ENCODE measurements around the gene SLC37A2. TPM values are rescaled to one million over a fixed set of nuclear protein-coding genes. Genes with fewer than 3 reads are reported as not detected.

The SLC37A2 gene
- total RNA-seq, 6 experiments from 2014 or later: 1.7 to 4.5 (median 3.7) TPM

DNA sequence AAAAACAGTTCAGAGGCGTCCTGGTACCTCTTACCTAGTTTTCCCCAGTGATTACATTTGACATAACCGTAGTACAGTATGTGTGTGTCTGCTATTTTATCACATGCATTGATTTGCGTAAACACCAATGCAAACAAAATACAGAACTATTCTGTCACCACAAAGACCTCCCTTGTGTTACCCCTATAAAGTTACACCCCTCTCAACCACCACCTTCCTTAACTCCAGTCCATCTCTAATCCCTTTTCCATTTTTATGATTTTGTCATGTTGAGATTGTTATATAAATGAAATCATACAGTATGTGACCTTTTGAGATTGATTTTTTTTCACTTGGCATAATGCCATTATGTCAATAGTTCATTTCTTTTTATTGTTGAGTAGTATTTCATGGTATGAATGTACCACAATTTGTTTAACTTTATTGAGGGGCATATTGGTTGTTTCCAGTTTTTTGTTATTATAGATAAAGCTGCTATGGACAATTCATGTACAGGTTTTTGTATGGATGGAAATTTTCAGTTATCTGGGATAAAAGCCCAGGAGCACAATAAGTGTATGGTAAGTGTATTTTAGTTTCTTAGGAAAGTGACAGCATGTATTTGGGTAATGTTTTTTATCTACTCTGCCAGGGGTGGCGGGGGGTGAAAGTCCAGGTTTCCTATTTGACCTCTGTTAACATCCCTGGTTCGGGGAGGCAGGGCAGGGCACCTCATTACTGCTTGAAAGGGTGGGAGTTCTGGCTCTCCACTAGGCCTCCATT lies 6.0 kb upstream of the SLC37A2 start:
- Mint-ChIP-seq H3K36me3 (ENCODE audit: low read depth) (no peaks in the 10 kb centered on the region), H3K27me3 (ENCODE audit: insufficient read depth) (peaks cover 2% of the 10 kb centered on the region; the same call in 1 of the 2 replicates), H3K4me1 (ENCODE audit: low read depth) (no peaks in the 10 kb centered on the region; the same call in 1 of the 2 replicates), H3K27ac (no peak overlapping the region), H3K4me3 (no peak overlapping the region), H3K9me3 (no peaks in the 10 kb centered on the region)
- TF ChIP-seq, protein P1, sequence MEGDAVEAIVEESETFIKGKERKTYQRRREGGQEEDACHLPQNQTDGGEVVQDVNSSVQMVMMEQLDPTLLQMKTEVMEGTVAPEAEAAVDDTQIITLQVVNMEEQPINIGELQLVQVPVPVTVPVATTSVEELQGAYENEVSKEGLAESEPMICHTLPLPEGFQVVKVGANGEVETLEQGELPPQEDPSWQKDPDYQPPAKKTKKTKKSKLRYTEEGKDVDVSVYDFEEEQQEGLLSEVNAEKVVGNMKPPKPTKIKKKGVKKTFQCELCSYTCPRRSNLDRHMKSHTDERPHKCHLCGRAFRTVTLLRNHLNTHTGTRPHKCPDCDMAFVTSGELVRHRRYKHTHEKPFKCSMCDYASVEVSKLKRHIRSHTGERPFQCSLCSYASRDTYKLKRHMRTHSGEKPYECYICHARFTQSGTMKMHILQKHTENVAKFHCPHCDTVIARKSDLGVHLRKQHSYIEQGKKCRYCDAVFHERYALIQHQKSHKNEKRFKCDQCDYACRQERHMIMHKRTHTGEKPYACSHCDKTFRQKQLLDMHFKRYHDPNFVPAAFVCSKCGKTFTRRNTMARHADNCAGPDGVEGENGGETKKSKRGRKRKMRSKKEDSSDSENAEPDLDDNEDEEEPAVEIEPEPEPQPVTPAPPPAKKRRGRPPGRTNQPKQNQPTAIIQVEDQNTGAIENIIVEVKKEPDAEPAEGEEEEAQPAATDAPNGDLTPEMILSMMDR (IDR thresholded peaks at IDR 0.05): no peak
- no peak for DNase-seq

DNA sequence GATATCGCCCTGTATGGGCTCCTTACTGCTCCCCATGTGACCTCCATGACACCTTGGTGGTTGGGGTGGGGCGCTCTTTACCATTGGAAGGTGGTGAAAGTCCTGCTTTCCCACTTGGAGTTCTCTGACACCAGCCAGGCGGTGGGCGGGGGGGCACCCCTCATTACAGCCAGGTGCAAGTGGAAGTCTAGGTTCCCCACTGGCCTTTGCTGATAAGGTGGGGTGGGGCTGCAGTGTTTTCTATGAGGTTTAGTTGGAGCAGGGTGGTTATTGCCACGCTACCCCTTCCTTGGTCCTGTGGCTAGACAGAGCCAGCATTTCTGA lies 5.5 kb upstream of the SLC37A2 start:
- no peak overlapping the region for H3K4me3 Mint-ChIP-seq
- peaks cover 5% of the 10 kb centered on the region for H3K4me1 Mint-ChIP-seq (ENCODE audit: low read depth)
- no peaks in the 10 kb centered on the region for H3K36me3 Mint-ChIP-seq (ENCODE audit: low read depth)
- H3K9me3 Mint-ChIP-seq: no peaks in the 10 kb centered on the region
- TF ChIP-seq, protein P1 (IDR thresholded peaks at IDR 0.05): no peak
- peaks cover 2% of the 10 kb centered on the region; the same call in 1 of the 2 replicates for H3K27me3 Mint-ChIP-seq (ENCODE audit: insufficient read depth)
- no peak overlapping the region for H3K27ac Mint-ChIP-seq
- no peak for DNase-seq

DNA sequence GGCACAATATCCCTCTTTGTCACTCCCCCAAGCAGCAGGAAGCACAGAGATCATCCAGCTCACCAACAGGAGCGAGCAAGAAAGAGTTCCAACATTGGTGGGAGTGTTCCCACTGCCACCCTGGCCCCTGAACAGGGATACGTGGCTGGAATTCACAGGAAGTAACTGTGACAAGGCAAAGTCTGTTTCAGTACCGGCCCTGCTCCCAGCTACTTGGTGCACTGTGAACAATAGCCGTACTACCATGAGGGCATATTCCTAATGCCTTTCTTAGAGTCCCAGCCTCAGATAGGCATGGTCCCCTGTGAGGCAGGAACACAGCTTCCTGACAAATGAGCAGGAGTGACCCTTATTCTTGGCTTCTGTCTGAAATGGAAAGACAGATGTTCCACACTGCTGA lies 1.8 kb upstream of the SLC37A2 start:
- TF ChIP-seq, protein P1 (IDR thresholded peaks at IDR 0.05): no peak
- DNase-seq: no peak
- Mint-ChIP-seq H3K4me3 (no peak overlapping the region), H3K4me1 (ENCODE audit: low read depth) (peaks cover 17% of the 10 kb centered on the region), H3K27me3 (ENCODE audit: insufficient read depth) (peaks cover 3% of the 10 kb centered on the region; the same call in 1 of the 2 replicates), H3K27ac (no peak overlapping the region), H3K9me3 (no peaks in the 10 kb centered on the region), H3K36me3 (ENCODE audit: low read depth) (no peaks in the 10 kb centered on the region)

DNA sequence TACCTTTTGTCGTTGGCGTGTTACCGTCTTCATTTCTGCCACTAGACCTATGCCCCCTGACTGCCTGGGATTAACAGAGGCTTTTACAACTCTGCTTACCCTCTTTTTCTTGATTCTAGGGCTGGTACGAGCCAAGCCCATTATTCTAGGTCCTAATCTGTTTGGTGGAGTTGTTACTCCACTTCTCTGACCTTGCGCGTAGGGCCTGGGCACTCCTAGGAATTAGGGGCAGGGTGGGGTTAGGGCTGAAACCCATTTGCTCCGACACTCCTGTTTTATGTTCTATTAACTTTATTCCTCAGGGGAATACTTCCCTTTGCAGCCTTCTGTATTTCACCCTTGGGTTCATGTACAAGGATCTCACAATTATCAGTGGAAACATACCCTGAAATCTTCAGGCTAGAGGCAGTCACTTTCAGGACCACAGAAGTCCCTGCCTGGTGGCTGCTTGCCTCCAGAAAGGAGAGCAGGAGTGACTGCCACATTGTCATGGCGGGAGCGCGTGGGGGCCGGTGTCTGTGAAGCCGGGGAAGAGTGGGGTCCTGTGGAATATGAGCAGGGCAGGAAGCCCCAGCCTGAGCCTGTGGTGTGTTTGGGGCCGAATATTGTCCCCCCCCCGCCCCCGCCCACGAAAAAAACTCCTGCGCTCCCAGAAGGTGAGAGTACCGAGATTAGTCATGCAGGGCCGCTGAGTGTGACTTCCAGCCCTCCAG lies 731 bp upstream of the SLC37A2 start:
- H3K27me3 Mint-ChIP-seq (ENCODE audit: insufficient read depth): peaks cover 3% of the 10 kb centered on the region; the same call in 1 of the 2 replicates
- peak overlapping the region; percentile 93 for H3K4me3 Mint-ChIP-seq
- H3K27ac Mint-ChIP-seq: peak overlapping the region; percentile 82
- H3K9me3 Mint-ChIP-seq: no peaks in the 10 kb centered on the region
- peaks cover 17% of the 10 kb centered on the region for H3K4me1 Mint-ChIP-seq (ENCODE audit: low read depth)
- no peaks in the 10 kb centered on the region for H3K36me3 Mint-ChIP-seq (ENCODE audit: low read depth)
- TF ChIP-seq, protein P1 (IDR thresholded peaks at IDR 0.05): no peak
- DNase-seq: no peak

DNA sequence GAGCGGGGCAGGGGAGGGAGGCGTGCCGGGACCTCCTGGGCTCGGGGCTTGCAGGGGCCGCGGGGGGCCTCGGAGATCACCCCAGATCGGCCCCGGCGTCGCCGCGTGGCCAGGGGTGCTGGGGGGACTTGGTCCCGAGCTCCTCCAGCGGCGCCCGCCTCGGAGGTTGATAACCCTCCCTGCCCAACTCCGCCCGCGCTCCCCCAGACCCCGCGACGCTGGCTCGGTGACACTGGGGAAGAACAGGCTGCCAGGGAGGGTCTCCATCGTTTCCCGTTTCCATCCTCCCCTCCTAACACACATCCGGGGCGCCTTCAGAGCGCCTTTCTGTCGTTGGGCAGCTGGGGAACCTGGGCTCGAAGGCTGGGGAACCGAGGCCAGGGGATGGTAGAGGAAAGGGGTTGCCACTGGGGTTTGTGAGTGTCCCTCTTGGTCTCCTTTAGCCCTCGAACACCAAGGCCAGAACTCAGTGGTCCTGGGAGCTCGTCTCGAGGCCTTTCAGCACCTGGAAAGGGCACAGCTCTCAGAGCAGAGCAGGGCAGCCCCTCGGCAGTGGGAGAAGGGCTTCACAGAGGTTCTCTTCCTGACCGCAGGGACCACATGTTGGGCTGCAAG lies 431 bp downstream of the SLC37A2 start:
- H3K27ac Mint-ChIP-seq: no peak overlapping the region
- peaks cover 3% of the 10 kb centered on the region; the same call in 1 of the 2 replicates for H3K27me3 Mint-ChIP-seq (ENCODE audit: insufficient read depth)
- H3K9me3 Mint-ChIP-seq: no peaks in the 10 kb centered on the region
- no peak for DNase-seq
- H3K4me1 Mint-ChIP-seq (ENCODE audit: low read depth): peaks cover 17% of the 10 kb centered on the region
- TF ChIP-seq, protein P1 (IDR thresholded peaks at IDR 0.05): no peak
- peak overlapping the region; percentile 93 for H3K4me3 Mint-ChIP-seq
- no peaks in the 10 kb centered on the region for H3K36me3 Mint-ChIP-seq (ENCODE audit: low read depth)
